ENCODE results near the gene USP48.
"Not testable (repeated sequence)": the region's sequence is repeated elsewhere in the genome, so short reads cannot be mapped to it uniquely, and the experiment has no call there.

Gene USP48

DNA sequence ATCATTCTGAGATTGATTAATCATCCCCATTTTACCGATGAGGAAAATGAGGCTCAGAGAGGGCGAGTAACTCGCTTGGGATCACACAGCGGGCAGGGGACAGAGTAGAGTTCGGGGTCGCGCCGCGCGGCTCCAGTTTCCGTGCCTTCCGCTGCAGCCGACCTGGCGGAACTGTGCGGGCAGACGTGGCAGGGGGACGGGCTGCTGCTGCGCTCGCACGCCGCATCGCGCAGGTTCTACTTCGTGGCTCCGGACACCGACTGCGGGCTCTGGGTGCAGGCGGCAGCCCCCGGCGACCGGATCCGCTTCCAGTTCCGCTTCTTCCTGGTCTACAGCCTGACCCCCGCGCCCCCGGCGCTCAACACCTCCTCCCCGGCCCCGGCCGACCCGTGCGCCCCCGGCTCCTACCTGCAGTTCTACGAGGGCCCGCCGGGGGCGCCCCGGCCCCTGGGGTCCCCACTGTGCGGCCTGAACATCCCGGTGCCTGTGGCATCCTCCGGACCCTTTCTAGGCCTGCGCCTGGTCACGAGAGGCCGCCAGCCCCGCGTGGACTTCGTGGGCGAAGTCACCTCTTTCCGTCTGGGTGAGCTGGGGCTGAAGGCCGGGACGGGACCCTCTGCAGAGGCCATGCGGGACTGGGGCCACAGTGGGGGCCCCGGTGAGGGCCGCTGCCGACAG, 31.4 kb upstream of the USP48 start:
- peak; percentile 6 for DNase-seq

DNA sequence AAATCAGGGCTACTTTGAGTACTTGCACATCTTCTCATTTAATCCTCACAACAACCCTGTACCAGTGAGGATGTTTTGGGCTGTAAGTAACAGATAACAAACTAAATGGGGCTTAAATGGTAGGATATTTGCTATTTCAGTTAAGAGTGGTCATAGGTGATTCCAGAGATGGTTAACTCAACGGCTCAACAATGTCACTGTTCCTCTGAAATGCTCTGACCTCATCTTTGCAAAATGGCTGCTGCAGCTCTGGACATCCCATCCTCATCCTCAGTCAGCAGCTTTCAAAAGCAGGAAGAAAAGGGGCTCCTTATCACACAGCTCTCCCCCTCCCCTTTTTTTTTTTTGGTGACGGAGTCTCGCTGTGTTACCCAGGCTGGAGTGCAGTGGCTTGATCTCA, 30.6 kb upstream of the USP48 start:
- no peak for DNase-seq

DNA sequence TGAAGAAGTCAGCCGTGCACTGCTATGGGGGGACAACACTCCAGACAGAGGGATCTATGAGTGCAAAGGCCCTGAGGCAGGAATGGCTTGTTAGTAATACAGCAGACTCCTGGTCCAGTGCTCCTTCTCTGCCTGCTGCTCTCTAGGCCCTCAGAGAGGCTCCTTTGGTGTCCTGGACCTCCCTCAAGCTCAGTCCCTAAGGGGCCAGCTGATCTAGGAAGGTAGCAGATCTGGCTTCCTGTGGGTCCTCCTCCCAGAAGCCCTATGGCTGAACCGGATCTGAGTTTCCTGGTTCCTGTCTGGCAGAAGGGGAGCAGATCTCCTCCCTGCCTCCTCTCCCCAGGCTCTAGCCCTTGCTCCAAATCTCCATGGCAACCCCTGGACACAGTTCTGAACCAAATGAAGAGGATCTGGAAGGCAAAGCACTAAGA, 28.9 kb upstream of the USP48 start, which contains the start of gene LDLRAD2:
Gene LDLRAD2 (plus strand): TSS at position 391 of the 431 bp plus-strand sequence. CDS start 187 bp downstream, outside the sequence.
- no peak for DNase-seq

DNA sequence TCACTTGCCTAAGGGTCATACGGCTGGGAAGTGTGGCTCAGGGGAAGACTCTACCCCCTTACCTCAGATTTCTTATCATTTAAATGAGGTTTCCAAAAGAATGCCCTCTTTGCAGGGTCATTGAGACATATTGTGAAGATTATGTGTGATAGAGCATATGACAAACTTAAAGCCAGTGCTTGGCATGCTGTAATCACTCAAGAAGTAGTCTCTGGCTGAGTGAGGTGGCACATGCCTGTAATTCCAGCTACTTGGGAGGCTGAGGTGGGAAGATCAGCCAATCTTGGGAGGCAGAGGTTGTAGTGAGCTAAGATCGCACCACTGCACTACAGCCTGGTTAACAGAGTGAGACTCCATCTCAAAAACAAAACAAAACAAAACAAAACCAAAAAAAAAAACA, 21.6 kb upstream of the USP48 start:
- DNase-seq = no peak

DNA sequence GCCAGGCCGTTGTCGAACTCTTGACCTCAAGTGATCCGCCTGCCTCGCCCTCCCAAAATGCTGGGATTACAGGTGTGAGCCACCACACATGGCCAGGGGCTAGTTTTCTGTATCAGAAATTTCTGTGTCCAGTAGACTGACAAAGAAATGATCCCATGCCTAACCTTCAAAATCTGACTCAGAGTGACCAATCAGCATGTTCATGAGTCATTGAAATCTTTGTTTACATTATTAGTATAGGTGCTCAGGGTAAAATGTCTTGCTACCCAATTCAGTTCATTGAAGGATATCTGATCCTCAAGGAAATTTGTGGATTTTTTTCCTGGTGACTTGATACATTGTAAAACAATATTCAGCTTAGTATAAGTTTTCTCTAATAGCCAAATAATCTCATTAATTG, 18.2 kb upstream of the USP48 start:
- no peak for DNase-seq

DNA sequence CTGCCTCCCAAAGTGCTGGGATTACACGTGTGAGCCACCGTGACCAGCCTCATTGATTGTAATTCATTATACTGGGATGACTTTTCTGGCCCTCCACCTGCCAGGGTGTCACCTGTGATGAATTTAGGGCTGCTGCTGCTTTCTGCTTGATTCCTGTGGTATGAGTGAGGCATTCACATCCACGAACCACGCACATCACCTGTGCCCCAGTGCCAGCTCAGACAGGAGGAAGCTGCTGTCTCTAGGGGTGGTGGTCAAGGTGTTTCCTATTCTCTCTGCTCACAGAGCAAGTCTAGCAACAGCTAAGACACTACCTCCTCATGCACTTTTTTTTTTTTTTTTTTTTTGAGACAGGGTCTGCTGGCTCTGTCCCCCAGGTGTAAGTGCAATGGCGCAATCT, 16.8 kb upstream of the USP48 start:
- DNase-seq = no peak

DNA sequence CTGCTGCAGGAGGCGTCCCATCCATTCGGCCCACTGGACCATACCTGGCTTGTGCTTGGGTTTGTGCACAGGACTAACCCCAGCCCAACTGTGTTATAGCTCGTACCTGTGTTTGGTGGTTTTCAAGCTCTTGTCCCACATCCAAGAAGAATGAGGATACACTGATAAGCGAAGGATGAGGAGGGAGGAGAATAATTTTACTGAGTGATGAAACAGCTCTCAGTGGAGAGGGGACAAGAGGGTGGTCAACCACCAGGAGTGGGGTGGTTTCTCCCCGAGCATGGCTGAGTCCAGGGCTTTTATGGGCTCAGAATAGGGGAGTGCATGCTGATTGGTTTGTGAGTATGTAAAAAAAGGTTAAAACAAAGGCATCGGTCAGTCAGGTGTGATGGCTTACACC, 12.1 kb upstream of the USP48 start:
- DNase-seq = no peak

DNA sequence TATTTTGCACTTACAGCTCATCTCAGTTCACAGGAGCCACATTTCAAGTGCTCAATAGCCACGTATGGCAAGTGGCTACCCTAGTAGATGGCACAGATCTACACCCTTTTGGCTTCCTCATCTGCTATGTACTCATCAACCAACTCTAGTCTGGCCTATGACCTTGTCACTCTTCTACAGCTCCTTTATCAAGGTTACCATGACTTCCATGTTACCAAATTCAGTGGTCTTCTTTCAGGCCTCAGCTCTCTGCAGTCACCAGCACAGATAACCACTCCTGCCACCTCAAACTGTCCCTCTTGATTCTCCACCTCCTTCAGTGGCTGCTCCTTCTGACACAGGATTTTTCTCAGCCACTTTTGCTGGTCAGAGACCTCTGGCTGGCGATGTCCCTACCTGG, 11.7 kb upstream of the USP48 start:
- no peak for DNase-seq

DNA sequence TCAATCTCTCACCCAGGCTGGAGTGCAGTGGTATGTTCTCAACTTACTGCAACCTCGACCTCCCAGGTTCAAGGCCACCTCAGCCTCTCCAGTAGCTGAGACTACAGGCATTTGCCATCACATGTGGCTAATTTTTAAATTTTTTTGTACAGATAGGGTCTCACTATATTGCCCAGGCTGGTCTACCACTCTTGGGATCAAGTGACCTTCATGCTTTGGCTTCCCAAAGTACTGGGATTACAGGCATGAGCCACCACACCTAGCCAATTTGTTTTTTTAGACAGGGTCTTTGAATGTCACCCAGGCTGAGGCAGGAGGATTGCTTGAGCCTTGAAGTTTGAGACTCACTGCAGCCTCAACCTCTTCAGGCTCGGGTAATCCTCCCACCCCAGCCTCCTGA, 10.2 kb upstream of the USP48 start:
- DNase-seq = no peak

DNA sequence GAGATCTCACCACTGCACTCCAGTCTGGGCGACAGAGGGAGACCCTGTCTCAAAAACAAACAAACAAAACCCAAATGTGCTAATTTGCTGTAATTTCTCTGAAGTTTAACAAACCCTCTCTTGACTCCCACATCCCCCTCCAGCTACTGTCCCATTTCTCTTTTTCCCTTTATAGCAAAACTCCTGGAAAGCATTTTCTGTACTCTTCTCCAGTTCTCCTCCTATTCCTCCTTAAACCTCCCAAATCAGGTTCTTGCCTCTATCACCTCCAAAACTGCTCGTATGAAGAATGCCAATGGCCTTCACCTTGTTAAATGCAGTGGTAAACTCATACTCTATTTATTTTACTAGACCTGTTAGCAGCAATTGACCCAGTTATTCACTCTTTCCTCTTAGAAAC, 3.7 kb upstream of the USP48 start:
- no peak for DNase-seq

DNA sequence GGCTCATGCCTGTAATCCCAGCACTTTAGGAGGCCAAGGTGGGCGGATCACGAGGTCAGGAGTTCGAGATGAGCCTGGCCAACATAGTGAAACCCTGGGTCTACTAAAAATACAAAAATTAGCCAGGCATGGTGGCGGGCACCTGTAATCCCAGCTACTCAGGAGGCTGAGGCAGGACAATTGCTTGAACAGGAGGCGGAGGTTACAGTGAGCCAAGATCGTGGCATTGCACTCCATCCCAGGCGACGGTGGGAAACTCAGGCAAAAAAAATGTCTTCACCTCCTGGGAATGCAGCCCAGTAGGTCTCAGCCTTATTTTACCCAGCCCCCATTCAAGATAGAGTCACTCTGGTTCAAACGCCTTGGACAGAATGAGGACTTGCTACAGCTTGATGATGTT, 2.8 kb upstream of the USP48 start:
- not testable (repeated sequence) for DNase-seq

DNA sequence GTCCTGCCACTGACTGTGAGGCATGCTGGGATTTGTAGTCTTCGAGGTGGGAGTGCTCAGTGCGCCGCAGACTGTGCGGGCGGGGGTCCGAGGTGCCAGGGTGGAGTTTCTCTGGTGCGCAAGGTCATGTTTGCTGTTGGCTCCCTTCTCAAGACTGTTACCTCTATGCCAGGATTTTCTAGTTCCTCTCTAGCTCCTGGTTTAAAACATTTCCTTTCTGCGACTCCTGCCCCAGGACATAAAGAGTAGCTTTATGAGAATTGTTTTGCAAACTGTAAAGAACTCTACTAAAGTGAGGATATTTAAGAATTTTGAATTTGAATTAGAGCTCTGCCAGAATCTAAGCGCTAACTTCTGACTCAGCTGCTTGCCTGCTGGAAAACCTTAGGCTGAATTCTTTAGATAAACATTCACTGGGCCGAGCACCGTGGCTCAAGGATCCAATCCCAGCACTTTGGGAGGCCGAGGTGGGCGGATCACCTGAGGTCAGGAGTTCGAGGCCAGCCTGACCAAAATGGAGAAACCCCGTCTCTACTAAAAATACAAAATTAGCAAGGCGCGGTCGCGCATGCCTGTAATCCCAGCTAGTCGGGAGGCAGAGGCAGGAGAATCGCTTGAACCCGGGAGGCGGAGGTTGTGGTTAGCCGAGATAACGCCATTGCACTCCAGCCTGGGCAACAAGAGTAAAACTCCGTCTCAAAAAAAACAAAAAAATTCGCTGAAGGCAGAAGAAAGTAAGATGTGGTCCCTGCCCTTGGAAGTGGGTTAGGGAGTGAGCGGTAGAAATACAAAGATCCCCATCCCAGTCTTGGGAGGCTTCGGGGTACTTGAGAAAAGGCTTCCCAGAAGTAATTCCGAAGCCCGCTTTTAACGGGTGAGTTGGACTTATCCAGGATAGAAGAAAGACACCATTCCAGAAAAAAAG, 992 bp upstream of the USP48 start:
- no peak for DNase-seq

DNA sequence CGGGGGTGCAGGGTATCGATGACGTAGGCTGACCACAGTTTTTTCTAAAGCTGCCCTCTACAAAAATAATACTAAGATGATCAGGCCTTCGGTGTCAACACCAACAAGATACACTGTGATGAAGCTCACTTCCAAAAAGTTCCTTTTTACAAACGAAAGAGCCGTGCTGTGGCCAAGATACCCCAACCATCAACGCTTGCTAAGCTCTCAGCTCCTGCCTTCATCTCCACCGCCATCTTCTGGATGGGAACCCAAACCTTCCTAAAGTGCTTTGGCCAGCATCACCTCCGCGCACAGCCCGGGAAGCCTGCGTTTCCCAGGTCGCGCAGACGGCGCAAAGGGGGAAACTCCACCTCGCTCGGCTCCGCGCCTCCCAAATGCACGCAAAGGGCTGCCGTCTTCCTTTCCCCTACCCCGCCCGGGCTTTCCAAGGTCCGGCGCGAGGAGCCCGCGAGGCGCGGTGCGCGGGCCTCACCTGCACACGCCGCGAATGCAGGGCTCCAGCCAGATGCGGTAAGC, 541 bp downstream of the USP48 start:
- DNase-seq = peak; percentile 60

DNA sequence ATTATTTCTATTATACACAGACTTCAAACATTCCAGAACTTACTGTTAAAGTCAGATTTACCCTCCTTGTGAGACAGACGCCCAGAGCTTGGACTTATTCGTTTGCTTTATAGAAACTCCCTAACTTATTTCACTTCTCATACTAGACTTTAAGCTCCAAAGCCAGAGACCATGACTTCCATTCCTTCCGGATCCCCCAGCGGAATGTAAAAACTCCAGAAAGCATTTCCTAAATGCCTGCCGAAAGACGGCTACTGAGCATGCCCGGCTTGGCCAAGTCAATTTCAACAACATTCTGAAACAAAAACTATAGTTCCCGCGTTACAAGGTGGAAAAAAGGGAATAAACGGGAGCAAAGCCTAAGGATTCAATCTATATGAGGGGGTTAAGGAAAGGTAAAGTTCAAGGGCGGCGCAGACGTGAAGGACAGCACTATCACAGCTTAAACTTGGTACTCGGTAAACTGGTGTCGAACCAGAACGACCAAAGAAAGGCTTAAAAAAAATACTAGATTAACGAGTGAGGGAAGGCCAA, 1.1 kb downstream of the USP48 start:
- no peak for DNase-seq

DNA sequence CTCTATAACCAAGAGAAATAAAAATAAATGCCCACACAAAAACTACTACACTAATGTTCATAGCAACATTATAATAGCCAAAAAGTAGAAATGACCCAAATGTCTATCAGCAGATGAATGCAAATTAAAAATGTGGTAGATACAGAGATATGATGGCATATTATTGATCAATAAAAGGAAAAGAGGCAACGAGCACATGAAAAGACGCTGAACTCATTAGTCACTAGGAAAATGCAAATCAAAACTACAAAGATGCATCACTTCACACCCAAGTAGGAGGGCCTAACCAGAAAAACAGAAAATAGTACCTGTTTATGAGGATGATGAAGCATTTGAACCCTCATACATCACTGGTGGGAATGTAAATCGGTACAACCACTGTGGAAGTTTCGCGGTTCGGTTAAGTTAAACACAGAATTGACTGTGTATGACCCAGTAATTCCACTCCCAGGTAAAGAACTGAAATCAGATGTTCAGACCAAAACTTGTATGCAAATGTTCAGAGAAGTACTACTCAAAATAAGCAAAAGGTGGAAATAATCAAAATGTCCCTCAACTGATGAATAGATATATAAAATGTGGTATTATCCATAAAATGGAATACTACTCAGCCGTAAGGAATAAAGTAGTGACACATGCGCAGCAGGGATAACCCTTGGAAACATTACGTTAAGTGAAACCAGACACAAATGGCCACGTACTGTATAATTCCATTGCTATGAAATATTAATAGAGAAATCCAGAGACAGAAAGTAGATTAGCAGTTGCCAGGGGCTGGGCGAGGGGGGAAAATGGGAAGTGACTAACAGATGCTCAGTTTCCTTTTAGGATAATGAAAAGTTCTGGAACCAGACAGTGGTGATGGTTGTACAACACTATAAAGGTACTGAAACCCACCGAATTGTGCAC, 3.1 kb downstream of the USP48 start:
- DNase-seq = peak; percentile 61

DNA sequence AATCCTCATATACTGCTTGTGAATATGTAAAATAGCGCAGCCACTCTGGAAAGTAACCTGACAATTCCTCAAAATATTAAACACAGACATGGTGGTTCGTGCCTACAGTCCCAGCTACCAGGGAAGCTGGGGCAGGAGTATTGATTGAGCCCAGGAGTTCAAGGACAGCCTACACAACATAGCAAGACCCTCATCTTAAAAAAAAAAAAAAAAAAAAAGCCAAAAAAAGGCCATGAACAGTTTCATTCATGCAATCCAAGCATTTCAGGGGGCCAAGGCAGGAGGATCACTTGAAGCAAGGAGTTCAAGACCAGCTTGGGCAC, 4.6 kb downstream of the USP48 start:
- no peak for DNase-seq

DNA sequence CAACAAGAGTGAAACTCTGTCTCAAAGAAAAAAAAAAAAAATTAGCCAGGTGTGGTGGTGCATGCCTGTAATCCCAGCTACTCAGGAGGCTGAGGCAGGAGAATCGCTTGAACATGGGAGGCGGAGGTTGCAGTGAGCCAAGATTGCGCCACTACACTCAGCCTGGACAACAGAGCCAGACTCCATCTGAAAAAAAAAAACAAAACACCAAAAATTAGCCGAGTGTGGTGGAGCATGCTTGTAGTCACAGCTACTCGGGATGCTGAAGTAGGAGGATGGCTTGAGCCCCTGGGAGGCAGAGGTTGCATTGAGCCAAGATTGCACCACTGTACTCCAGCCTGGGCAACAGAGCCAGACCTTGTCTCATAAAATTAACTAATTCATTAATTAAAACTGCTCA, 6.0 kb downstream of the USP48 start:
- DNase-seq = not testable (repeated sequence)

DNA sequence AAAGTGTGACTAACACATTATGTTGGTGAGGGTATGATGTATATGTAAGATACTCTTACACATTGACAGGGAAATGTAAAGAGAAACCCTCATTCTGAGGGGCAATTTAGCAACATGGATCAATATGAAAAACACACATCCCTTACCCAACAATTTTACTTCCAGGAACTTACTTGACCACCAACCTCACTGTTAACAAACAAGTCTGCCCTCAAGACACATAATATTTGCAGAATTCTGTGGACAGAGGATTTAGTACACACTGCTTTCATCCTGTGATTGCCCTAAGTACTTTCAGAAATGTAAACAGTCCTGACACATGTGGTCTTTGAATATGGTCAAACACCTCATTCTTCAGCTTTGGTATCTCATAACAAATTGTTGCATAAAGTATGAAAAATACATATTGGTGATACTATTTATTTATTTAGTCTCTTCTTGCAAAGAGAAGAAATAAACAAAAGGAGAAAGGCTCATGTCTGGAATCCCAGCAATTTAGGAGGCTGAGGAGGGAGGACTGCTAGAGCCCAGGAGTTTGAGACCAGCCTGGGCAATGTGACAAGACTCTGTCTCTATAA, 6.9 kb downstream of the USP48 start:
- DNase-seq = no peak

DNA sequence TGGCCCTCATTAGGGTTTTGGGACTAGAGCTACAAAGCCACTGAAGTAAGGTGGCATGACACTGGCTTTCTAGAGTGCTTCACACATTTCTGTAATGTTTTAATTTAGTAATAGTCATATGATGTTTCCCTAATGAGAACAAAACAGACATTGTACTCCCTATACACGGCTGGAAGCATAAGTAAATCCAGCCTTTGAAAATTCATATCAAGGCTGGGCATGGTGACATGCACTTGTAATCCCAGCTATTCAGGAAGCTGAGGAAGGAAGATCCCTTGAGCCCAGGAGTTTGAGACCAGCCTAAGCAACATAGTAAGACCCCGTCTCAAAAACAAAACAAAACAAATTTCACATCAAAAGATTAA, 7.4 kb downstream of the USP48 start:
- DNase-seq = no peak

DNA sequence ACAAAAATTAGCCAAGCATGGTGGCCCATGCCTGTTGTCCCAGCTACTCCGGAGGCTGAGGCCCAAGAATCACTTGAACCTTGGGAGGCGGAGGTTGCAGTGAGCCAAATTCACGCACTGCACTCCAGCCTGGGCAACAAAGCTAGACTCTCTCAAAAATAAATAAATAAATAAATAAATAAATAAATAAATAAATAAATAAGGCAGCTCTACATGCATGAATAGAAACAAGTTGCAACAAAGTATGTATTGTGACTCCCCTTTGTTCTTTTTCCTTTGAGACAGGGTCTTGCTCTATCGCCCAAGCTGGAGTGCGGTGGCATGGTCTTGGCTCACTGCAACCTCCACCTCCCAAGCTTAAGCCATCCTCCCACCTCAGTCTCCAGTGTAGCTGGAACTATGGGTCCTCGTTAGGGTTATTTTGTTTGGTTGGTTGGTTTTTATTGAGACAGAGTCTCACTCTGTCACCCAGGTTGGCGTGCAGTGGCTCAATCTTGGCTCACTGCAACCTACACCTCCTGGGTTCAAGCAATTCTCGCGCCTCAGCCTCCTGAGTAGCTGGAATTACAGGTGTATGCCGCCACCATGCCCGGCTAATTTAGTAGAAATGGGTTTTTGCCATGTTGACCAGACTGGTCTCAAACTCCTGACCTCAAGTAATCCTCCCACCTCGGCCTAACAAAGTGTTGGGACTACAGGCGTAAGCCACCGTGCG, 8.0 kb downstream of the USP48 start:
- no peak for DNase-seq

DNA sequence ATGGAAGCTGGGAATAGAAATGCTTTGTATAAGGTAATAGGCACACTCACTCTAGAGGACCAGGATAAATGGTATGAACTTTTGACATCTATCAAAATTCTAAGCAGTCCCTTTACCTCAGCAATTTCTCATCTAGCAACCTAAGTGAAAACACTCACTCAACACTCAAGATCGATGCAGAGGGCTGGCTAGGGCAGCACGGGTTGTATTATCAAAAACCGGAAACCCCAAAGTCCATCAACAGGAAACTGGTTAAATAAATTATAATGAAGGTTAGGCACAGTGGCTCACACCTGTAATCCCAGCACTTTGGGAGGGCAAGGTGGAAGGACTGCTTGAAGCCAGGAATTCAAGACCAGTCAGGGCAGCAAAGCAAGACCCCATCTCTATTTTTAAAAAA, 9.4 kb downstream of the USP48 start:
- no peak for DNase-seq

DNA sequence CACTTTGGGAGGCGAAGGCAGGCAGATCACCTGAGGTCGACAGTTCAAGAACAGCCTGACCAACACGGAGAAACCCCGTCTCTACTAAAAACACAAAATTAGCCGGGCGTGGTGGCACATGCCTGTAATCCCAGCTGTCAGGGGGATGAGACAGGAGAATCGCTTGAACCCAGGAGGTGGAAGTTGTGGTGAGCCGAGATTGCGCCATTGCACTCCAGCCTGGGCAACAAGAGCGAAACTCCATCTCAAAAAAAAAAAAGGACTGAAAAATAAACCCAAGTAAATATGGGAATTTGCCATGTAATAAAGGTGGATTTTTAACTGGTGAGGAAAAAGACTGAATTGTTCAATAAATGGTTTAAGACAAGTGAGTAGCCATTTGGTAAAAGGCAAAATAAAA, 11.3 kb downstream of the USP48 start:
- DNase-seq = not testable (repeated sequence)
